H1 (cell line): Measurements from ENCODE around the gene JPT1. TPM values are rescaled to one million over a fixed set of nuclear protein-coding genes. Genes with fewer than 3 reads are reported as not detected.

Source experiments
- CTCF ChIA-PET: fragments of 300-600 bp; sonication (Branson Sonifier 250); formaldehyde crosslinking; loops from one replicate; lab custom pipeline; 2021; ENCODE audit not compliant: partially characterized antibody; lab: Charles Lee
- POLR2A ChIA-PET: fragments of 300-600 bp; sonication (Branson Sonifier 250); formaldehyde crosslinking; loops from one replicate; lab custom pipeline; 2021; ENCODE audit warnings: inconsistent platforms; ENCODE audit not compliant: partially characterized antibody; lab: Charles Lee
- DNase-seq, 2 experiments: peaks; one replicate each; pipeline versions ENCODE4 v3.0.0 to v3.0.0-alpha.2; 2010 to 2022; ENCODE audit warnings: low spot score in 2 of 2, low read depth in 1 of 2, mixed read lengths in 1 of 2
- FAIRE-seq: peaks from 2 replicates; lab custom pipeline; 2011; peaks lifted over from hg19 to GRCh38; lab: Jason Lieb, UNC
- H2AFZ ChIP-seq: 2 replicates; pipeline ENCODE4 v1.8.1; 2012; ENCODE audit warnings: low read length, inconsistent platforms
- H2AK5ac ChIP-seq: 2 replicates; pipeline ENCODE4 v1.6.1; 2013; ENCODE audit warnings: low read depth, low read length
- H2BK120ac ChIP-seq: replicated peaks from 2 replicates; pipeline ENCODE3; 2013; ENCODE audit warnings: low read depth, low read length, inconsistent platforms
- H2BK12ac ChIP-seq: 2 replicates; pipeline ENCODE4 v1.6.1; 2013; ENCODE audit warnings: low read depth, low read length
- H2BK15ac ChIP-seq: 2 replicates; pipeline ENCODE4 v1.6.1; 2013; ENCODE audit warnings: low read length
- H2BK20ac ChIP-seq: 2 replicates; pipeline ENCODE4 v1.6.1; 2013; ENCODE audit warnings: low read length
- H2BK5ac ChIP-seq: 2 replicates; pipeline ENCODE4 v1.6.1; 2013; ENCODE audit warnings: low read depth, low read length
- H3K14ac ChIP-seq: 2 replicates; pipeline ENCODE4 v1.6.1; 2013; ENCODE audit warnings: inconsistent platforms; ENCODE audit not compliant: insufficient read length
- H3K18ac ChIP-seq: 2 replicates; pipeline ENCODE4 v1.6.1; 2013; ENCODE audit warnings: low read length; ENCODE audit errors: extremely low read depth
- H3K23ac ChIP-seq: 2 replicates; pipeline ENCODE4 v1.6.1; 2013; ENCODE audit warnings: inconsistent platforms; ENCODE audit not compliant: insufficient read length
- H3K23me2 ChIP-seq: 2 replicates; pipeline ENCODE4 v1.6.1; 2013; ENCODE audit warnings: low read depth, low read length
- H3K27ac ChIP-seq: 2 replicates; pipeline ENCODE4 v1.6.1; 2011; ENCODE audit warnings: low read depth, low read length, inconsistent platforms
- H3K27me3 ChIP-seq, 4 experiments: replicated peaks in 1 of 4; 1 replicate in 1 of 4; 2 replicates in 3 of 4; pipeline versions ENCODE4 v1.6.1 to v1.8.1; 2011 to 2013; ENCODE audit warnings: low read length in 3 of 4, mild to moderate bottlenecking in 3 of 4, inconsistent platforms in 2 of 4, mixed read lengths in 2 of 4, moderate library complexity in 1 of 4; ENCODE audit not compliant: control insufficient read depth in 3 of 4, insufficient read depth in 3 of 4; ENCODE audit errors: extremely low read depth in 1 of 4
- H3K36me3 ChIP-seq, 4 experiments: 2 replicates each; pipeline versions ENCODE4 v1.6.1 to v1.8.1; 2011 to 2013; ENCODE audit warnings: mild to moderate bottlenecking in 4 of 4, low read length in 3 of 4, moderate library complexity in 2 of 4, control low read depth in 1 of 4, inconsistent platforms in 1 of 4; ENCODE audit not compliant: insufficient read depth in 4 of 4, control insufficient read depth in 2 of 4
- H3K4ac ChIP-seq: replicated peaks from 2 replicates; pipeline ENCODE3; 2013; ENCODE audit warnings: low read length, low read depth, mixed read lengths, inconsistent platforms; ENCODE audit not compliant: insufficient read length
- H3K4me1 ChIP-seq, 4 experiments: replicated peaks in 1 of 4; 1 replicate in 1 of 4; 2 replicates in 3 of 4; pipeline versions ENCODE4 v1.6.1 to v1.8.1; 2011 to 2013; ENCODE audit warnings: low read length in 3 of 4, inconsistent platforms in 2 of 4, mixed read lengths in 1 of 4; ENCODE audit not compliant: insufficient read depth in 4 of 4, control insufficient read depth in 3 of 4
- H3K4me2 ChIP-seq, 2 experiments: 2 replicates each; pipeline versions ENCODE4 v1.6.1 to v1.8.1; 2011 to 2013; ENCODE audit warnings: low read depth in 2 of 2, low read length in 2 of 2, control low read depth in 1 of 2, inconsistent platforms in 1 of 2, mild to moderate bottlenecking in 1 of 2; ENCODE audit not compliant: insufficient read depth in 1 of 2
- H3K4me3 ChIP-seq, 4 experiments: fragments of 200-600, 300-600 bp in 1 of 4; sonication (generic), shearing (Covaris generic), sonication (Bioruptor Twin) in 1 of 4; 2 replicates each; pipeline versions ENCODE4 v1.5.1 to v1.8.1; 2011 to 2016; ENCODE audit warnings: low read length in 4 of 4, low read depth in 3 of 4, control low read depth in 2 of 4, inconsistent platforms in 2 of 4, mild to moderate bottlenecking in 2 of 4, mixed read lengths in 1 of 4, moderate library complexity in 1 of 4; ENCODE audit not compliant: insufficient read depth in 2 of 4; ENCODE audit errors: extremely low read depth in 1 of 4
- H3K56ac ChIP-seq: replicated peaks from 2 replicates; pipeline ENCODE3; 2013; ENCODE audit warnings: low read depth, mild to moderate bottlenecking, mixed read lengths, low read length, inconsistent platforms; ENCODE audit not compliant: insufficient read length
- H3K79me1 ChIP-seq: 2 replicates; pipeline ENCODE4 v1.6.1; 2013; ENCODE audit warnings: low read depth, low read length, control low read depth
- H3K79me2 ChIP-seq, 2 experiments: 2 replicates each; pipeline versions ENCODE4 v1.6.1 to v1.8.1; 2012 to 2013; ENCODE audit warnings: low read length in 2 of 2, mild to moderate bottlenecking in 2 of 2, inconsistent platforms in 1 of 2; ENCODE audit not compliant: insufficient read depth in 2 of 2, control insufficient read depth in 1 of 2
- H3K9ac ChIP-seq, 4 experiments: replicated peaks in 1 of 4; 1 replicate in 1 of 4; 2 replicates in 3 of 4; pipeline versions ENCODE4 v1.6.1 to v1.8.1; 2011 to 2013; ENCODE audit warnings: low read depth in 3 of 4, low read length in 3 of 4, control low read depth in 2 of 4, mild to moderate bottlenecking in 2 of 4, moderate library complexity in 2 of 4, inconsistent platforms in 1 of 4; ENCODE audit errors: extremely low read depth in 1 of 4
- H3K9me3 ChIP-seq, 2 experiments: 2 replicates each; pipeline versions ENCODE4 v1.6.1 to v1.8.1; 2012 to 2013; ENCODE audit warnings: mild to moderate bottlenecking in 2 of 2, moderate library complexity in 2 of 2, control low read depth in 1 of 2, inconsistent platforms in 1 of 2, low read depth in 1 of 2, low read length in 1 of 2, mixed read lengths in 1 of 2; ENCODE audit not compliant: insufficient read depth in 2 of 2
- H4K20me1 ChIP-seq, 2 experiments: replicated peaks in 1 of 2; 2 replicates each; pipeline versions ENCODE3 to v1.8.1; 2011 to 2013; ENCODE audit warnings: inconsistent platforms in 2 of 2, low read length in 2 of 2, mild to moderate bottlenecking in 1 of 2; ENCODE audit not compliant: insufficient read depth in 2 of 2, control insufficient read depth in 1 of 2
- H4K5ac ChIP-seq: 2 replicates; pipeline ENCODE4 v1.6.1; 2013; ENCODE audit warnings: low read length, low read depth, mixed read lengths, inconsistent platforms; ENCODE audit not compliant: insufficient read length
- H4K8ac ChIP-seq: 2 replicates; pipeline ENCODE4 v1.8.0; 2013; ENCODE audit warnings: mild to moderate bottlenecking, moderate library complexity, low read length, inconsistent platforms; ENCODE audit not compliant: insufficient read depth; ENCODE audit errors: extremely low read depth
- H4K91ac ChIP-seq: replicated peaks from 2 replicates; pipeline ENCODE3; 2013; ENCODE audit warnings: low read length, mixed read lengths, inconsistent platforms; ENCODE audit not compliant: insufficient read length
- ASH2L ChIP-seq: fragments of 200-600, 300-600 bp; sonication (generic); IDR thresholded peaks from one replicate; pipeline ENCODE4 v1.7.1; 2017; ENCODE audit warnings: low read length
- CBX8 ChIP-seq: fragments of 300-800, 300-1000 bp; sonication (generic); IDR thresholded peaks from 2 replicates; pipeline ENCODE4 v1.7.1; 2016; ENCODE audit warnings: low read depth, low read length, borderline replicate concordance
- EGR1 ChIP-seq: IDR thresholded peaks from 2 replicates; pipeline ENCODE4 v1.6.1; 2011; ENCODE audit warnings: low read depth, low read length, borderline replicate concordance
- GTF2F1 ChIP-seq: IDR thresholded peaks from 2 replicates; pipeline ENCODE4 v1.6.1; 2012; ENCODE audit warnings: low read depth, low read length, improper control_type of control experiment, borderline replicate concordance
- NRF1 ChIP-seq: IDR thresholded peaks from 2 replicates; pipeline ENCODE4 v1.6.1; 2011; ENCODE audit warnings: mild to moderate bottlenecking, low read depth, low read length, improper control_type of control experiment
- RFX5 ChIP-seq: IDR thresholded peaks from 2 replicates; pipeline ENCODE4 v1.6.1; 2011; ENCODE audit warnings: low read depth, low read length, improper control_type of control experiment, borderline replicate concordance
- SAP30 ChIP-seq: fragments of 300-600 bp; sonication (generic); IDR thresholded peaks from 2 replicates; pipeline ENCODE4 v1.7.1; 2012; ENCODE audit warnings: low read length, moderate library complexity, mild to moderate bottlenecking, inconsistent platforms; ENCODE audit not compliant: insufficient read depth, insufficient replicate concordance
- SP4 ChIP-seq: IDR thresholded peaks from 2 replicates; pipeline ENCODE4 v1.6.1; 2012; ENCODE audit warnings: low read length, inconsistent platforms
- SRF ChIP-seq: IDR thresholded peaks from 2 replicates; pipeline ENCODE4 v1.6.1; 2011; ENCODE audit warnings: mild to moderate bottlenecking, low read depth, low read length, moderate library complexity
- TAF1 ChIP-seq: IDR thresholded peaks from 2 replicates; pipeline ENCODE4 v1.6.1; 2011; ENCODE audit warnings: mild to moderate bottlenecking, low read depth, low read length
- TCF12 ChIP-seq: IDR thresholded peaks from 2 replicates; pipeline ENCODE4 v1.6.1; 2011; ENCODE audit warnings: low read depth, mild to moderate bottlenecking, low read length
- ZNF274 ChIP-seq: IDR thresholded peaks from 2 replicates; pipeline ENCODE4 v1.7.0; 2012; ENCODE audit warnings: low read length, borderline replicate concordance; ENCODE audit errors: extremely low read depth
- WGBS, 2 experiments: shearing (Covaris generic) in 1 of 2; methylation state at CpG; one replicate each; pipeline versions ENCODE4 v1.1.6 to v1.1.7; 2013 to 2015; ENCODE audit warnings: low lambda C conversion rate in 2 of 2, mixed read lengths in 2 of 2, inconsistent platforms in 1 of 2, low coverage in 1 of 2, missing lambda C conversion rate in 1 of 2; ENCODE audit not compliant: insufficient replicate concordance in 2 of 2, insufficient coverage in 1 of 2, insufficient read length in 1 of 2; ENCODE audit errors: extremely low coverage in 1 of 2, missing lambda C conversion rate in 1 of 2; 5-methylcytosine and 5-hydroxymethylcytosine counted together
- polyA plus RNA-seq, 7 experiments: library from polyadenylated mRNA; depleted of rRNA in 3 of 7; stranded (reverse) in 5 of 7; unstranded in 2 of 7; fragments of >200 nt in 5 of 7; fragments of 200-250 nt in 2 of 7; gene quantifications; 1 replicate in 5 of 7; 2 replicates in 1 of 7; 4 replicates in 1 of 7; pipeline versions ENCODE4 v1.2.1 to v1.2.3, GENCODE V29; 2011 to 2013; ENCODE audit warnings: missing spikeins in 2 of 7, mixed read lengths in 2 of 7
- total RNA-seq: library from RNA; stranded (reverse); fragmentation: NEBNext Ultra II Directional; extraction: Animal tissue kit (Norgen Biotek cat#: 25700); gene quantifications from 2 replicates; pipeline ENCODE4 v1.2.1, GENCODE V29; 2021

The JPT1 gene
- total and polyA plus RNA-seq, 2 of the 8 experiments (the other 6 are each of a cell fraction or from before 2014, with no cell fraction given): 154 to 369 TPM

GRCh38 chr17:75146592-75146991 lies 7.7 kb downstream of the JPT1 start:
- H3K9me3 ChIP-seq: no peaks in the 10 kb centered on the region
- H2BK20ac ChIP-seq: no peak overlapping the region
- no peak overlapping the region for H2BK15ac ChIP-seq
- no peak overlapping the region for H4K5ac ChIP-seq
- H4K91ac ChIP-seq: no peak overlapping the region
- TF ChIP-seq NRF1 (no peak), ZNF274 (no peak), TCF12 (no peak), EGR1 (no peak), ASH2L (no peak), GTF2F1 (no peak), TAF1 (no peak), CBX8 (no peak), SP4 (no peak), SAP30 (no peak), RFX5 (no peak), SRF (no peak)
- no peak overlapping the region for H3K18ac ChIP-seq
- no peak overlapping the region for H2BK120ac ChIP-seq
- no peak for FAIRE-seq
- H3K4me1 ChIP-seq: peaks cover 0 to 2% (median 0%) of the 10 kb centered on the region in 4 experiments; a peak in 1 of 7 replicates
- H3K79me2 ChIP-seq: peaks cover 8 to 52% of the 10 kb centered on the region in 2 experiments
- DNase-seq: no peak
- CTCF ChIA-PET: interaction anchor here (1.4 to 2.2 kb wide), 3 partner anchors 25 to 55 kb away, joined by 3 to 11 read pairs (median 10); no protein-coding TSS in a partner anchor
- H2BK5ac ChIP-seq: no peak overlapping the region
- H3K27me3 ChIP-seq: no peaks in the 10 kb centered on the region
- no peak overlapping the region for H3K14ac ChIP-seq
- no peak overlapping the region for H3K4me2 ChIP-seq
- H3K36me3 ChIP-seq: peaks cover 41 to 73% (median 60%) of the 10 kb centered on the region in 4 experiments
- H4K8ac ChIP-seq: no peak overlapping the region
- no peak overlapping the region for H3K27ac ChIP-seq
- WGBS, 2 experiments: 93% methylated on average over 3 of the region's 3 CpGs; no CpG with 5 or more reads in 1 of the 2 experiments
- POLR2A ChIA-PET: interaction anchor here (0.6 to 8.0 kb wide), 7 partner anchors 8 to 24 kb away, joined by 3 to 83 read pairs (median 6); partner anchors contain the start of genes JPT1 and NT5C
- no peak overlapping the region for H3K56ac ChIP-seq
- H3K4me3 ChIP-seq: no peak overlapping the region
- no peaks in the 10 kb centered on the region; the same call in 1 of the 2 replicates for H3K23me2 ChIP-seq
- no peak overlapping the region for H2AK5ac ChIP-seq
- no peak overlapping the region for H2AFZ ChIP-seq
- H3K23ac ChIP-seq: no peak overlapping the region
- no peak overlapping the region for H3K9ac ChIP-seq
- H4K20me1 ChIP-seq: peaks cover 3 to 14% of the 10 kb centered on the region in 2 experiments
- no peak overlapping the region for H3K4ac ChIP-seq
- H3K79me1 ChIP-seq: 0 out of 2 replicates have a peak, but pooled peaks cover 2% of the 10 kb centered on the region
- H2BK12ac ChIP-seq: no peak overlapping the region
